Measurements from ENCODE around the gene CTSZ. TPM values are rescaled to one million over a fixed set of nuclear protein-coding genes. Genes with fewer than 3 reads are reported as not detected.

The CTSZ gene
- total RNA-seq, 1 donor from 2014 or later = 17.2 TPM

DNA sequence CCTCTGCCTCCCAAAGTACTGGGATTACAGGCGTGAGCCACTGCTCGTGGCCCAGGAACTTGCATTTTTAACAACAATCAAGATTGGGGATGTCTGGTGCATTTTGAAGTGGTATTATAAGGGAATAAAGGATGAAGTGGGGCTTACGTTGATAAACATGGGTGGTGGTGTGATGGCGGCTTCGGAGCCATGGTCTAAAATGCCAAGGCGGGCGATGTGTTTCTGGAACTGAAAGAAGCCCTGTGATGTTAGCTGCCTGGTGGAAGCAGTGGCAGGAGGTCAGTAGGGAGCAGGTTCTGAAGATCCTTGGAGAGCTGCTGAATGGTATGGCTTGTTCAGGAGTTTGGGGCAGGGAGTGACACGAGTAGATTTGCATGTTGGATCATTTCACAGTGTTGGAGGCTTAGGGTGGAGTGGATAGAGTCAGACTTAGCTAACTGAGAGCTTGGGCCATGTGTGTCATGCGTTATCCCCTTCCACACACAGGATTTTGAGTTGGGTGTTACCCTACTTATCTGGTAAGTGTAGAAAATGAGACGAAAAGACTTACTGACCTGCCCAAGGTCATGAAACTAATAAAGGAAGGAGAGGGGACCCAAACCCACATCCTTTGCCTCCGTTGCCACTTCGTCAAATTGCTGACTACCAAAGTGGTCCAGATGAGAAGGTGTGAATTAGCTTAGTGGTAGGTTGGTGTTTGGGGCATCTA is 24.5 kb downstream of the CTSZ start:
- Mint-ChIP-seq H3K4me3 (ENCODE audit: unreplicated experiment) (peak overlapping the region; percentile 86), H3K27me3 (ENCODE audit: unreplicated experiment) (no peaks in the 10 kb centered on the region), H3K9me3 (ENCODE audit: unreplicated experiment) (no peaks in the 10 kb centered on the region), H3K27ac (ENCODE audit: unreplicated experiment) (peak overlapping the region; percentile 50), H3K36me3 (ENCODE audit: unreplicated experiment) (peaks cover 13% of the 10 kb centered on the region), H3K4me1 (ENCODE audit: unreplicated experiment) (peaks cover 24% of the 10 kb centered on the region)
- TF ChIP-seq, protein P1, sequence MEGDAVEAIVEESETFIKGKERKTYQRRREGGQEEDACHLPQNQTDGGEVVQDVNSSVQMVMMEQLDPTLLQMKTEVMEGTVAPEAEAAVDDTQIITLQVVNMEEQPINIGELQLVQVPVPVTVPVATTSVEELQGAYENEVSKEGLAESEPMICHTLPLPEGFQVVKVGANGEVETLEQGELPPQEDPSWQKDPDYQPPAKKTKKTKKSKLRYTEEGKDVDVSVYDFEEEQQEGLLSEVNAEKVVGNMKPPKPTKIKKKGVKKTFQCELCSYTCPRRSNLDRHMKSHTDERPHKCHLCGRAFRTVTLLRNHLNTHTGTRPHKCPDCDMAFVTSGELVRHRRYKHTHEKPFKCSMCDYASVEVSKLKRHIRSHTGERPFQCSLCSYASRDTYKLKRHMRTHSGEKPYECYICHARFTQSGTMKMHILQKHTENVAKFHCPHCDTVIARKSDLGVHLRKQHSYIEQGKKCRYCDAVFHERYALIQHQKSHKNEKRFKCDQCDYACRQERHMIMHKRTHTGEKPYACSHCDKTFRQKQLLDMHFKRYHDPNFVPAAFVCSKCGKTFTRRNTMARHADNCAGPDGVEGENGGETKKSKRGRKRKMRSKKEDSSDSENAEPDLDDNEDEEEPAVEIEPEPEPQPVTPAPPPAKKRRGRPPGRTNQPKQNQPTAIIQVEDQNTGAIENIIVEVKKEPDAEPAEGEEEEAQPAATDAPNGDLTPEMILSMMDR (IDR thresholded peaks at IDR 0.05) = no peak
- no peak for DNase-seq (ENCODE audit: extremely low spot score, unreplicated experiment)

DNA sequence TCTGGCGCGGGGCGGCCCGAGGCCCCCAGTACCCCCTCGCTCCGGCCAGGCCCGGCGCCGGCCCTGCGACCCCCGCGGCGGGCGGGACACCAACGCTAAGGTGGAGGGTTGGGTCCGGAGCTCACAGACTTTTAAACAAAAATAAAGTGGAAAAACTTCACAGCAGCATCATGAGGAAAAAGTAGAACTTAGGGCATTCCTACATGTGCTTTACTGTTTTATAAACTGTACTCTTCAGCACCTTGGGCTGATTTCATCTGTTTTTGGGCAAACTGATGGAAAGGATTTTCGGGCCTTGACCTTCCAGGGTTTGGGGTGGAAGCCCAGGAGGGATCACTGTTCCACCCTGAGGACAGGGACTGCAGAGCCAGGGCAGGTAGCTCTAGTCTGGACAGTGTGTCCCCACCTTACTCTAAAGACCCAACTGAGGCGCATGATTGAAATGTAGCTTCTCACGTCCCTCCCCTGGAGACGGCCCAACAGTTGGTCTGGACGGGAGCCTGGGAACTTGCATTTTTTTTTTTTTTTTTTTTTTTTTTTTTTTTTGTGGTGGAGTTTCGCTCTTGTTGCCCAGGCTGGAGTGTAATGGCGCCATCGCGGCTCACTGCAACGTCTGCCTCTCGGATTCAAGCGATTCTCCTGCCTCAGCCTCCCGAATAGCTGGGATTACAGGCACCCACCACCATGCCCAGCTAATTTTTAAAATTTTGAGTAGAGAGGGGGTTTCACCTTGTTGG is 25.3 kb downstream of the CTSZ start:
- H3K27me3 Mint-ChIP-seq (ENCODE audit: unreplicated experiment) = no peaks in the 10 kb centered on the region
- peak overlapping the region; percentile 74 for H3K27ac Mint-ChIP-seq (ENCODE audit: unreplicated experiment)
- peaks cover 2% of the 10 kb centered on the region for H3K9me3 Mint-ChIP-seq (ENCODE audit: unreplicated experiment)

DNA sequence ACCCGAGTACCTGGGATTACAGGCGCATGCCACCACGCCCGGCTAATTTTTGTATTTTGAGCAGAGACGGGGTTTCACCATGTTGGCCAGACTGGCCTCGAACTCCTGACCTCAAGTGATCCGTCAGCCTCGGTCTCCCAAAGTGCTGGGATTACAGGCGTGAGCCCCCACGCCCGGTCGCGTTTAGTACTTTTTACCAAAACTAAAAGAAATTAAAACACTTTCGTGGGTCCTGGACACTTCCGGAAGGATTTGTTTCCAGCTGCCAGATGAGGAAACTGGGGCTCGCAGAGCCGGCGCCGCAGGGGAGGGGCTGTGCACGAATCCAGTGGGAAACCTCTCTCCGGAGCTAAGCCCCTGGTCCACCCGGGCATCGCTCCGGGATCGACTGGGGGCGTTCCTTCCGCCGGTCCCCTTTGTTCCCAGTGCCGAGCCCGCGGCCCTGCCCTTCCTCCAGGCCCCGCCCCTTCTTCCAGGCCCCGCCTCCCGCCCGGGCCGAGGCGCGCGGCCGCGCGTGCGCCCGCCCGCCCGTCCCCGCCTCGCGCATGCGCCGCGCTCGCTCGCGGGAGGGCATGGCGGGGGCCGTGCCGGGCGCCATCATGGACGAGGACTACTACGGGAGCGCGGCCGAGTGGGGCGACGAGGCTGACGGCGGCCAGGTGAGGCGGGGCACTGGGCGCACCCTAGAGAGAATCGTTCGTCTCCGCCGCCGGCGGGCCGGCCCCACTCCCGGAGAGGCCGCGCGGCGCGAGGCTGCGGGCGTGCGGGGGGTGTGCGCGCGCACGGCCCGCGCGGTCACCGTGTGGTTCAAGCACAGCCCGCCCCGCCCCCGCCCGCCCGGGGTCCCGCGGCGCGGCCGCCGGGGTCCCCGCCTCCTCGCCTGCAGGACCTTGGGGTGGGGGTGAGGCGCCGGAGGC is 26.1 kb downstream of the CTSZ start, which contains the start of gene NELFCD:
Gene NELFCD (plus strand): TSS at position 546 of the 917 bp plus-strand sequence. CDS start 54 bp downstream, at position 600.
- peak; percentile 97 for DNase-seq (ENCODE audit: extremely low spot score, unreplicated experiment)
- Mint-ChIP-seq H3K27me3 (ENCODE audit: unreplicated experiment) (no peaks in the 10 kb centered on the region), H3K4me3 (ENCODE audit: unreplicated experiment) (peak within 1 kb of the TSS; percentile 86), H3K27ac (ENCODE audit: unreplicated experiment) (peak within 1 kb of the TSS; percentile 79), H3K36me3 (ENCODE audit: unreplicated experiment) (peaks cover under 1% of the 10 kb centered on the region), H3K4me1 (ENCODE audit: unreplicated experiment) (peaks cover 24% of the 10 kb centered on the region), H3K9me3 (ENCODE audit: unreplicated experiment) (peaks cover 4% of the 10 kb centered on the region)
- TF ChIP-seq, protein P1 (IDR thresholded peaks at IDR 0.05) = no peak

More for the DNA sequence above, 25.3 kb downstream of the CTSZ start:
- Mint-ChIP-seq H3K4me1 (ENCODE audit: unreplicated experiment) (peaks cover 24% of the 10 kb centered on the region), H3K36me3 (ENCODE audit: unreplicated experiment) (peaks cover 6% of the 10 kb centered on the region), H3K4me3 (ENCODE audit: unreplicated experiment) (peak overlapping the region; percentile 86)
- TF ChIP-seq, protein P1 (IDR thresholded peaks at IDR 0.05) = no peak
- DNase-seq (ENCODE audit: extremely low spot score, unreplicated experiment) = no peak

DNA sequence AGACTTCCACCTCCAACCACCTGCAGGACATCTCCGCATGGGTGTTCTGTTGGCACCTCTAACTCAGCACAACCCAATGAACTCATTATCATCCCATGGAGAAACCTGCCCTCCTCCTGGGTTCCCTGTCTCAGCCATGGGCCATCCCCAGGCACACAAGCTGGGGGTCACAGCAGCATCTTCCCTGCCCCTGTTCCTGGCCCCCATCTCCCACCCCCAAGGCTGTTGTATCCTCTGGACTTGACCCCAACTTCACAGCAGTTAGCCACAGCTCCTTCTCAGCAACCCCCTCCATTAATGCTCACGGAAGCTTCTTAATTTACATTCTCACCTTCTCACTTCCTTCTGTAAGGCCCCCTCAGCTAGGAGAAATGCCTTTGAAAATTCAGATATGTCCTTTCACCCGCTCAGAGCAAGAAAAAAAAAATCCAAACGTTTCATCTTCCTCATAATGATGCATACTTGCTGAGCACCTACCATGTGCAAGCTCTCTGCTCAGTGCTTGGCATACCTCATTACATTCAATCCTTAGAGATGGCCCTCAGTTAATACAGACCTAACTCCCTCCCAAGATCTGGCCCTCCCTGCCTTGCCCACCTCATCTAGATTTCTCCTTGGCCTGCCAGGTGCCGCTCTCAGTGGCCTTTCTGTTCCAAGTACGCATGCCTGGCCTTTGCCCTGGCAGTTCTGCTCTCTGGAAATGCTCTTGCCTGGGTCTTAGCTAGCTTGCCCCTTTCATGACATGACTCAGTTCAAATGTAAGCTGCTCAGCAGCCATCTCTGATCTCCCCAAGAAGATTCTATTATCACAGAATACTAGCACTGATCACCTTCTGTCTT is 28.5 kb downstream of the CTSZ start:
- H3K9me3 Mint-ChIP-seq (ENCODE audit: unreplicated experiment) = peaks cover 13% of the 10 kb centered on the region
- DNase-seq (ENCODE audit: extremely low spot score, unreplicated experiment) = peak; percentile 65
- no peak overlapping the region for H3K4me3 Mint-ChIP-seq (ENCODE audit: unreplicated experiment)
- H3K27me3 Mint-ChIP-seq (ENCODE audit: unreplicated experiment) = peaks cover 3% of the 10 kb centered on the region
- H3K36me3 Mint-ChIP-seq (ENCODE audit: unreplicated experiment) = no peaks in the 10 kb centered on the region
- peaks cover 13% of the 10 kb centered on the region for H3K4me1 Mint-ChIP-seq (ENCODE audit: unreplicated experiment)
- H3K27ac Mint-ChIP-seq (ENCODE audit: unreplicated experiment) = no peak overlapping the region
- TF ChIP-seq, protein P1 (IDR thresholded peaks at IDR 0.05) = no peak
